OCI-LY3 (cell line): ENCODE measurements around the gene AHNAK.

Experiments
- H2AFZ ChIP-seq: fragments of 200-600, 300-600 bp; shearing (Covaris generic); 2 replicates; pipeline ENCODE4 v1.6.0; 2014; ENCODE audit warnings: antibody characterized with exemption, low read depth, low read length
- H3K27ac ChIP-seq: fragments of 200-600, 300-600 bp; sonication (generic); 2 replicates; pipeline ENCODE4 v1.5.1; 2014; ENCODE audit warnings: mild to moderate bottlenecking, low read length, moderate library complexity, mixed read lengths
- H3K27me3 ChIP-seq: fragments of 200-600, 300-600 bp; sonication (generic); 2 replicates; pipeline ENCODE4 v1.6.1; 2014; ENCODE audit warnings: low read depth, low read length, mixed read lengths
- H3K36me3 ChIP-seq: fragments of 200-600, 300-600 bp; sonication (generic); replicated peaks from 2 replicates; pipeline ENCODE3; 2014; ENCODE audit warnings: low read depth, low read length, mixed read lengths
- H3K4me1 ChIP-seq: fragments of 300-600, 200-600 bp; sonication (generic); 2 replicates; pipeline ENCODE4 v1.6.1; 2014; ENCODE audit warnings: low read length, mixed read lengths
- H3K4me2 ChIP-seq: fragments of 200-600, 300-600 bp; sonication (generic); 2 replicates; pipeline ENCODE4 v1.6.1; 2014; ENCODE audit warnings: low read length, mixed read lengths
- H3K4me3 ChIP-seq: fragments of 300-600, 200-600 bp; sonication (generic); 2 replicates; pipeline ENCODE4 v1.5.1; 2014; ENCODE audit warnings: antibody characterized with exemption, mild to moderate bottlenecking, low read length, moderate library complexity
- H3K79me2 ChIP-seq: fragments of 300-600, 200-600 bp; shearing (Covaris generic); 2 replicates; pipeline ENCODE4 v1.6.1; 2014; ENCODE audit warnings: mild to moderate bottlenecking, low read length, mixed read lengths
- H3K9ac ChIP-seq: fragments of 300-600, 200-600 bp; shearing (Covaris generic); 2 replicates; pipeline ENCODE4 v1.6.0; 2014; ENCODE audit warnings: mild to moderate bottlenecking, low read length, moderate library complexity
- H3K9me3 ChIP-seq: fragments of 200-600, 300-600 bp; shearing (Covaris generic); 2 replicates; pipeline ENCODE4 v1.6.1; 2014; ENCODE audit warnings: low read length, mixed read lengths; ENCODE audit not compliant: insufficient read depth
- H4K20me1 ChIP-seq: fragments of 200-600, 300-600 bp; sonication (generic); 2 replicates; pipeline ENCODE4 v1.6.1; 2016; ENCODE audit warnings: low read length, mixed read lengths; ENCODE audit not compliant: insufficient read depth
- EZH2phosphoT487 ChIP-seq: fragments of 200-600 bp; shearing (Covaris generic); IDR thresholded peaks from 2 replicates; pipeline ENCODE4 v1.6.1; 2018; ENCODE audit warnings: antibody characterized with exemption, mixed run types, low read depth
- TF ChIP-seq, protein P1 (sequence below): fragments of 200-600, 300-600 bp; sonication (generic); IDR thresholded peaks from 2 replicates; pipeline ENCODE4 v1.5.1; 2014; ENCODE audit warnings: antibody characterized with exemption, low read length, low read depth

AHNAK gene

DNA sequence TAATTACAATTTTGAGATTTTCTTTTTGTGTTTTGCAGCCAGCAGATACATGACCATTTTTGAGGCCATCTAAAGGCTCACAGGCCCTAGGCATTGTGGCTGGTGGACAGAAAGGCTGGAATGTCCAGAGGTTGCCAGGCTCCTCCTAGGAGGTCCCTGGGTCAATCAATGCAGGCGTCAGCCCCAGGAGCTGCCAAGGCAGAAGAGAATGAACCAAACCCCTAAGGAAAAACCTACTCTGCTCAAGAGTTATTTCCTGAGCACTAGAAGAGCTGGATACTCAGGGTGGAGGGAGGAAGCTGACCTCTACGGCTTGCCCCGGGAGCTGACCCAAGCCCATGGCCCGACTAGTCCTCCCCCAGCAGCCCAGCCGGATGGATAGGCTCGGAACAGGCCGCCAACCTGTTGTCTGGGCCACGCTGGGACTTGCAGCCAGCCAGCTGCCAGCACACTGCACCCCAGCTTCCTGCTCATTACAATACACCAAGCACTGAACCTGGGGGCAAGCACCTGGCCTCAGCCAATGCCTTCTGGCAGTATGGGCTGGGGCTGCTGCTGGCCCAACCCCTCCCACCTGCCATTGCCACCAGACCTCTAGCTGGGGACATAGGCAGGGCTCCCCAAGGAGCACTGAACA, 133.4 kb downstream of the AHNAK start:
- H3K36me3 ChIP-seq = no peaks in the 10 kb centered on the region
- no peaks in the 10 kb centered on the region for H3K79me2 ChIP-seq
- H3K4me3 ChIP-seq = no peak overlapping the region
- no peak overlapping the region for H3K27ac ChIP-seq
- H3K27me3 ChIP-seq = 0 out of 2 replicates have a peak, but pooled peaks cover 2% of the 10 kb centered on the region
- H3K9me3 ChIP-seq = no peaks in the 10 kb centered on the region
- TF ChIP-seq, protein P1, sequence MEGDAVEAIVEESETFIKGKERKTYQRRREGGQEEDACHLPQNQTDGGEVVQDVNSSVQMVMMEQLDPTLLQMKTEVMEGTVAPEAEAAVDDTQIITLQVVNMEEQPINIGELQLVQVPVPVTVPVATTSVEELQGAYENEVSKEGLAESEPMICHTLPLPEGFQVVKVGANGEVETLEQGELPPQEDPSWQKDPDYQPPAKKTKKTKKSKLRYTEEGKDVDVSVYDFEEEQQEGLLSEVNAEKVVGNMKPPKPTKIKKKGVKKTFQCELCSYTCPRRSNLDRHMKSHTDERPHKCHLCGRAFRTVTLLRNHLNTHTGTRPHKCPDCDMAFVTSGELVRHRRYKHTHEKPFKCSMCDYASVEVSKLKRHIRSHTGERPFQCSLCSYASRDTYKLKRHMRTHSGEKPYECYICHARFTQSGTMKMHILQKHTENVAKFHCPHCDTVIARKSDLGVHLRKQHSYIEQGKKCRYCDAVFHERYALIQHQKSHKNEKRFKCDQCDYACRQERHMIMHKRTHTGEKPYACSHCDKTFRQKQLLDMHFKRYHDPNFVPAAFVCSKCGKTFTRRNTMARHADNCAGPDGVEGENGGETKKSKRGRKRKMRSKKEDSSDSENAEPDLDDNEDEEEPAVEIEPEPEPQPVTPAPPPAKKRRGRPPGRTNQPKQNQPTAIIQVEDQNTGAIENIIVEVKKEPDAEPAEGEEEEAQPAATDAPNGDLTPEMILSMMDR = no peak
- no peak for TF ChIP-seq EZH2phosphoT487
- H3K4me1 ChIP-seq = peaks cover 4% of the 10 kb centered on the region
- H3K4me2 ChIP-seq = no peak overlapping the region
- H2AFZ ChIP-seq = no peak overlapping the region
- no peaks in the 10 kb centered on the region for H4K20me1 ChIP-seq
- no peak overlapping the region for H3K9ac ChIP-seq

DNA sequence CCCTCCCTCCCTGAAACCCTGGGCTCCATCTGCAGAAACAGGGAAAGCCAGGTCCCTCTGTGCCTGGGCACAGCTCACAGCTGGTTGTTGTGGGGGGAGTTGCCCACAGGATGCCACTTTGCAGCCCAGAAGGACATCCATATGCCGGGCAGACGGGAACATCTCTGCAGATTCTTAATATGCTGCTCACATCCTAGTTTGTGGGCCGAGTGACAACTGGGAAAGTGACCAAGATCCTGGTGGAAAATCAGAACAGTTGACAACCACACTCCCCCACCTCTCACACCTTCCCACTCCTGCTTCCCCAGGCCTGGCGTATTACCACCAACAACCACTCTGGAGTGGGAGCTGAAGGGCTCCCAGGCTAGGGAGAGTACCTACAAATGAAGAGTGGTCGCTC, 135.1 kb downstream of the AHNAK start:
- TF ChIP-seq EZH2phosphoT487 = no peak
- TF ChIP-seq, protein P1 = no peak
- no peak overlapping the region for H2AFZ ChIP-seq
- no peaks in the 10 kb centered on the region for H3K36me3 ChIP-seq
- H3K27me3 ChIP-seq = 0 out of 2 replicates have a peak, but pooled peaks cover 2% of the 10 kb centered on the region
- H3K4me3 ChIP-seq = no peak overlapping the region
- H3K9ac ChIP-seq = no peak overlapping the region
- H4K20me1 ChIP-seq = no peaks in the 10 kb centered on the region
- no peak overlapping the region for H3K4me2 ChIP-seq
- H3K27ac ChIP-seq = no peak overlapping the region
- peaks cover 4% of the 10 kb centered on the region for H3K4me1 ChIP-seq
- H3K9me3 ChIP-seq = no peaks in the 10 kb centered on the region
- H3K79me2 ChIP-seq = no peaks in the 10 kb centered on the region

DNA sequence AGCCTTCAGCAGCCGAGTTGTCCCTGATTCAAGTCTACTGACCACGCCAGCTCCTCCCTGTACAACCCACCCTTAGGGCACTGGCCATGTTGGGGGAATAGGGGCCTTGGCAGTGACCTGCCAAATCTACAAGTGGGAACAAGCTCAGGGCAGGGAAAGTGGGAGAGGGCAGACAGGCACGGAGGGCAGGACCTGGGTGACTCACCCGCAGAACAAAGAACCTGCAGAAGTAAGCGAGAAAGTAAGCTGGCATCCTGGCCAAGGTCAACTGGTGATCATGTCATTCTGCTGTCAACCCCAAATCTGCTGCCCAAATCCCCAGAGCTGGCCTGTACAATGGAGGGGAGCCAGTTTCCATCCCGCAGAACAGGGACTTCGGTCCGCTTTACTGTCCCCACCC, 135.6 kb downstream of the AHNAK start:
- no peak overlapping the region for H3K27ac ChIP-seq
- TF ChIP-seq EZH2phosphoT487 = no peak
- TF ChIP-seq, protein P1 = no peak

DNA sequence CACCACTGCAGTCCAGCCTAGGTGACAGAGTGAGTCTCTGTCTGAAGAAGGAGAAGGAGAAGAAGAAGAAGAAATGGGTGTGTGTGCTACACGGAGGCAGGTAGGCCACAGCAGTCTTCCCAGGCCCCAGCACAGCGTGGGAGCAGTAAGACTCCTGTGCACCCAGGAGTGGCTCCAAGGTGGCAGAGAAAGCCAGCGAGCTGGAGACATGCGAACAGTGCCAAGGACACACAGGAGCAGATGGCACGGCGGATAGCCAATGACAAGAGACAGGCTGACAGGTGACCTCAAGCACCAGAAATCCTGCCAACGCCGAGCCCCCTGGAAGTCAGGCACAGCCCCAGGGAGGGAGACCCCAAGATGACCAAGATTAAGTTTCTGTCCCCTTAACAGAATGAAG, 136.8 kb downstream of the AHNAK start:
- Histone ChIP-seq H3K4me1 (no peaks in the 10 kb centered on the region), H3K4me2 (no peak overlapping the region), H3K36me3 (no peaks in the 10 kb centered on the region), H3K4me3 (no peak overlapping the region), H3K79me2 (no peaks in the 10 kb centered on the region), H3K27me3 (peaks cover 9% of the 10 kb centered on the region), H3K9ac (no peak overlapping the region), H2AFZ (no peak overlapping the region), H3K27ac (no peak overlapping the region), H3K9me3 (no peaks in the 10 kb centered on the region), H4K20me1 (no peaks in the 10 kb centered on the region)
- no peak for TF ChIP-seq EZH2phosphoT487
- TF ChIP-seq, protein P1 = no peak

More for the DNA sequence above, 135.6 kb downstream of the AHNAK start:
- Histone ChIP-seq H2AFZ (no peak overlapping the region), H3K27me3 (peaks cover 2% of the 10 kb centered on the region), H3K4me3 (no peak overlapping the region), H4K20me1 (no peaks in the 10 kb centered on the region), H3K9ac (no peak overlapping the region), H3K4me1 (peaks cover 4% of the 10 kb centered on the region), H3K36me3 (no peaks in the 10 kb centered on the region), H3K9me3 (no peaks in the 10 kb centered on the region), H3K79me2 (no peaks in the 10 kb centered on the region), H3K4me2 (no peak overlapping the region)
